Esophagus muscularis mucosa (tissue), 4 donors: ENCODE measurements around the gene SSRP1. TPM values are rescaled to one million over a fixed set of nuclear protein-coding genes. Genes with fewer than 3 reads are reported as not detected.

ENCODE experiments used
- DNase-seq: peaks from one replicate; pipeline ENCODE4 v3.0.0-alpha.2; 2017; ENCODE audit errors: extremely low spot score
- H3K27ac ChIP-seq, 4 donors: fragments of 200-600 bp; sonication (generic); replicated peaks in 1 of 4; 1 replicate in 3 of 4; 2 replicates in 1 of 4; pipeline ENCODE4 v1.5.1; 2016 to 2019; ENCODE audit warnings: mild to moderate bottlenecking in 1 of 4
- H3K27me3 ChIP-seq, 4 donors: fragments of 200-600 bp; sonication (generic); one replicate each; pipeline versions ENCODE4 v1.5.1 to v1.6.0; 2016 to 2019
- H3K36me3 ChIP-seq, 4 donors: fragments of 200-600 bp; sonication (generic); one replicate each; pipeline ENCODE4 v1.5.1; 2016 to 2019
- H3K4me1 ChIP-seq, 4 donors: fragments of 200-600 bp; sonication (generic); one replicate each; pipeline ENCODE4 v1.5.1; 2016 to 2019
- H3K4me3 ChIP-seq, 4 donors: fragments of 200-600 bp; sonication (generic); 1 replicate in 2 of 4; 2 replicates in 2 of 4; pipeline ENCODE4 v1.5.1; 2016 to 2019; ENCODE audit warnings: mild to moderate bottlenecking in 4 of 4, moderate library complexity in 1 of 4
- H3K9me3 ChIP-seq, 4 donors: fragments of 200-600 bp; sonication (generic); 1 replicate in 3 of 4; 2 replicates in 1 of 4; pipeline ENCODE4 v1.5.1; 2016 to 2019
- CTCF ChIP-seq, 3 experiments: fragments of 200-600 bp in 2 of 3; fragments of 450-650 bp in 1 of 3; sonication (generic) in 2 of 3; IDR thresholded peaks; one replicate each; pipeline ENCODE4 v1.5.1; 2017 to 2019; ENCODE audit warnings: antibody characterized with exemption in 3 of 3, mild to moderate bottlenecking in 2 of 3, moderate library complexity in 1 of 3
- EP300 ChIP-seq: sonication (generic); formaldehyde crosslinking; IDR thresholded peaks from one replicate; pipeline ENCODE4 v1.6.1; 2017; ENCODE audit warnings: antibody characterized with exemption
- POLR2A ChIP-seq: fragments of 450-650 bp; IDR thresholded peaks from one replicate; pipeline ENCODE4 v1.6.1; 2017; ENCODE audit warnings: antibody characterized with exemption, moderate library complexity, mild to moderate bottlenecking, low read depth
- POLR2AphosphoS5 ChIP-seq, 2 donors: sonication (generic); formaldehyde crosslinking; IDR thresholded peaks; one replicate each; pipeline ENCODE4 v1.6.1; 2017; ENCODE audit warnings: antibody characterized with exemption in 2 of 2
- WGBS: methylation state at CpG from one replicate; pipeline ENCODE4 v1.1.5; 2018; 5-methylcytosine and 5-hydroxymethylcytosine counted together
- intact Hi-C: fragments of 100-400 bp; cut with DNase I; formaldehyde crosslinking; loops from one replicate; pipeline ENCODE4 v1.15.1; 2023
- total RNA-seq, 4 donors: library from RNA; depleted of rRNA; stranded (reverse); fragments of >200 nt; gene quantifications; one replicate each; pipeline versions ENCODE4 v1.1.0 to v1.2.1, GENCODE V29; 2016

The SSRP1 gene
- total RNA-seq, 4 donors from 2014 or later = 74.6 to 101 (median 88.1) TPM

- H3K4me1 ChIP-seq = peaks cover 3 to 15% (median 10%) of the 10 kb centered on the region in 4 donors
- H3K27me3 ChIP-seq = no peaks in the 10 kb centered on the region
- intact Hi-C loops = loop anchor here (5.0 to 10.0 kb wide), 4 partner anchors 106 to 296 kb away; partner anchors contain the start of gene YPEL4
- no peak overlapping the region for H3K4me3 ChIP-seq
- H3K27ac ChIP-seq = no peak overlapping the region
- no peak for DNase-seq
- H3K9me3 ChIP-seq = no peaks in the 10 kb centered on the region
- no peaks in the 10 kb centered on the region for H3K36me3 ChIP-seq
- no peak for TF ChIP-seq EP300
- WGBS = 94% methylated on average over 14 of the region's 14 CpGs
These were observed 13.1 kb upstream of the SSRP1 start for GRCh38 chr11:57348636-57349313.

- intact Hi-C loops = loop anchor here (5.0 to 10.0 kb wide), 4 partner anchors 107 to 297 kb away; partner anchors contain the start of gene YPEL4
- H3K36me3 ChIP-seq = no peaks in the 10 kb centered on the region
- H3K4me1 ChIP-seq = peaks cover 3 to 15% (median 10%) of the 10 kb centered on the region in 4 donors
- WGBS = 76% methylated on average over 3 of the region's 7 CpGs
- no peak overlapping the region for H3K4me3 ChIP-seq
- no peaks in the 10 kb centered on the region for H3K9me3 ChIP-seq
- no peaks in the 10 kb centered on the region for H3K27me3 ChIP-seq
- TF ChIP-seq EP300 (no peak), POLR2AphosphoS5 (IDR thresholded peaks at IDR 0.05) (no peak), CTCF (IDR thresholded peaks at IDR 0.05) (no peak), POLR2A (no peak)
- DNase-seq = no peak
- no peak overlapping the region for H3K27ac ChIP-seq
These were observed 12.4 kb upstream of the SSRP1 start for GRCh38 chr11:57348052-57348451.

- no peak for DNase-seq
- H3K27me3 ChIP-seq = no peaks in the 10 kb centered on the region
- intact Hi-C loops = loop anchor here (5.0 to 10.0 kb wide), 4 partner anchors 107 to 297 kb away; partner anchors contain the start of gene YPEL4
- no peak overlapping the region for H3K27ac ChIP-seq
- no peak for TF ChIP-seq POLR2A
- TF ChIP-seq EP300 = no peak
- TF ChIP-seq POLR2AphosphoS5 (IDR thresholded peaks at IDR 0.05) = no peak
- TF ChIP-seq CTCF (IDR thresholded peaks at IDR 0.05) = no peak
- 86% methylated on average over 9 of the region's 9 CpGs for WGBS
- peaks cover 3 to 15% (median 10%) of the 10 kb centered on the region in 4 donors for H3K4me1 ChIP-seq
- H3K9me3 ChIP-seq = no peaks in the 10 kb centered on the region
- H3K36me3 ChIP-seq = no peaks in the 10 kb centered on the region
- H3K4me3 ChIP-seq = no peak overlapping the region
These were observed 11.6 kb upstream of the SSRP1 start for GRCh38 chr11:57347336-57347735.

- H3K4me3 ChIP-seq = no peak overlapping the region
- peaks cover 3 to 15% (median 10%) of the 10 kb centered on the region in 4 donors for H3K4me1 ChIP-seq
- H3K27ac ChIP-seq = no peak overlapping the region
- intact Hi-C loops = loop anchor here (5.0 to 10.0 kb wide), 4 partner anchors 109 to 299 kb away; partner anchors contain the start of gene YPEL4
- no peak for DNase-seq
- WGBS = 21% methylated on average over 11 of the region's 11 CpGs
- no peaks in the 10 kb centered on the region for H3K36me3 ChIP-seq
- H3K9me3 ChIP-seq = no peaks in the 10 kb centered on the region
- no peaks in the 10 kb centered on the region for H3K27me3 ChIP-seq
- TF ChIP-seq CTCF (IDR thresholded peaks at IDR 0.05) (peak; percentile 58 to 88 (median 82)), POLR2A (no peak)
These were observed 10.0 kb upstream of the SSRP1 start for GRCh38 chr11:57345555-57346211.

- H3K4me1 ChIP-seq = peaks cover 3 to 18% (median 12%) of the 10 kb centered on the region in 4 donors
- H3K4me3 ChIP-seq = no peak overlapping the region
- no peaks in the 10 kb centered on the region for H3K36me3 ChIP-seq
- TF ChIP-seq EP300 = no peak
- TF ChIP-seq POLR2AphosphoS5 (IDR thresholded peaks at IDR 0.05) = no peak
- TF ChIP-seq POLR2A = no peak
- TF ChIP-seq CTCF (IDR thresholded peaks at IDR 0.05) = no peak
- H3K27ac ChIP-seq = no peak overlapping the region
- H3K27me3 ChIP-seq = no peaks in the 10 kb centered on the region
- no peak for DNase-seq
- no peaks in the 10 kb centered on the region for H3K9me3 ChIP-seq
- intact Hi-C loops = loop anchor here (5.0 to 10.0 kb wide), 4 partner anchors 110 to 300 kb away; partner anchors contain the start of gene YPEL4
- 82% methylated on average over 10 of the region's 10 CpGs for WGBS
These were observed 9.1 kb upstream of the SSRP1 start for GRCh38 chr11:57344826-57345225.
